ENCODE data around the gene LPXN.

DNA sequence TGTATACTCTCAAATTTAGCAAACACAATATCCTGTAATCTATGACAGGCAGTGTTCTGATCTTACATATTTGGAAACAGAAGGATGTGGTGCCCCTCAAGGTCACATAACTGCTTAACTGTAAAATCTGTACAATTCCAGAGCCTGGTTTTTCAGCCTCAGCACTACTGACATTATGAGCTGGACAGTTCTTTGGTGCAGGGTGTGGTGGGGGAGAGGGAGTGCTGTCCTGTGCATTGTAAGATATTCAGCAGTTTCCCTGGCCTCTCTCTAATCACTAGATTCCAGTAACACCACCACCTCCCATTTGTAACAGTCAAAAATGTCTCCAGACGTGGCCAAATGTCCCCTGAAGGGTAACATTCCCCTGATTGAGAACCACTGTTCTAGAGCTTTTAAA lies 65.9 kb downstream of the LPXN start:
- TF ChIP-seq, protein P1, sequence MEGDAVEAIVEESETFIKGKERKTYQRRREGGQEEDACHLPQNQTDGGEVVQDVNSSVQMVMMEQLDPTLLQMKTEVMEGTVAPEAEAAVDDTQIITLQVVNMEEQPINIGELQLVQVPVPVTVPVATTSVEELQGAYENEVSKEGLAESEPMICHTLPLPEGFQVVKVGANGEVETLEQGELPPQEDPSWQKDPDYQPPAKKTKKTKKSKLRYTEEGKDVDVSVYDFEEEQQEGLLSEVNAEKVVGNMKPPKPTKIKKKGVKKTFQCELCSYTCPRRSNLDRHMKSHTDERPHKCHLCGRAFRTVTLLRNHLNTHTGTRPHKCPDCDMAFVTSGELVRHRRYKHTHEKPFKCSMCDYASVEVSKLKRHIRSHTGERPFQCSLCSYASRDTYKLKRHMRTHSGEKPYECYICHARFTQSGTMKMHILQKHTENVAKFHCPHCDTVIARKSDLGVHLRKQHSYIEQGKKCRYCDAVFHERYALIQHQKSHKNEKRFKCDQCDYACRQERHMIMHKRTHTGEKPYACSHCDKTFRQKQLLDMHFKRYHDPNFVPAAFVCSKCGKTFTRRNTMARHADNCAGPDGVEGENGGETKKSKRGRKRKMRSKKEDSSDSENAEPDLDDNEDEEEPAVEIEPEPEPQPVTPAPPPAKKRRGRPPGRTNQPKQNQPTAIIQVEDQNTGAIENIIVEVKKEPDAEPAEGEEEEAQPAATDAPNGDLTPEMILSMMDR (IDR thresholded peaks at IDR 0.05): no peak
- no peak for TF ChIP-seq ZFX (IDR thresholded peaks at IDR 0.05; ENCODE audit: borderline replicate concordance)

Data from 22Rv1 (cell line).